ENCODE measurements around the gene GNG4.
"Not testable (repeated sequence)": the region's sequence is repeated elsewhere in the genome, so short reads cannot be mapped to it uniquely, and the experiment has no call there.

Gene GNG4

DNA sequence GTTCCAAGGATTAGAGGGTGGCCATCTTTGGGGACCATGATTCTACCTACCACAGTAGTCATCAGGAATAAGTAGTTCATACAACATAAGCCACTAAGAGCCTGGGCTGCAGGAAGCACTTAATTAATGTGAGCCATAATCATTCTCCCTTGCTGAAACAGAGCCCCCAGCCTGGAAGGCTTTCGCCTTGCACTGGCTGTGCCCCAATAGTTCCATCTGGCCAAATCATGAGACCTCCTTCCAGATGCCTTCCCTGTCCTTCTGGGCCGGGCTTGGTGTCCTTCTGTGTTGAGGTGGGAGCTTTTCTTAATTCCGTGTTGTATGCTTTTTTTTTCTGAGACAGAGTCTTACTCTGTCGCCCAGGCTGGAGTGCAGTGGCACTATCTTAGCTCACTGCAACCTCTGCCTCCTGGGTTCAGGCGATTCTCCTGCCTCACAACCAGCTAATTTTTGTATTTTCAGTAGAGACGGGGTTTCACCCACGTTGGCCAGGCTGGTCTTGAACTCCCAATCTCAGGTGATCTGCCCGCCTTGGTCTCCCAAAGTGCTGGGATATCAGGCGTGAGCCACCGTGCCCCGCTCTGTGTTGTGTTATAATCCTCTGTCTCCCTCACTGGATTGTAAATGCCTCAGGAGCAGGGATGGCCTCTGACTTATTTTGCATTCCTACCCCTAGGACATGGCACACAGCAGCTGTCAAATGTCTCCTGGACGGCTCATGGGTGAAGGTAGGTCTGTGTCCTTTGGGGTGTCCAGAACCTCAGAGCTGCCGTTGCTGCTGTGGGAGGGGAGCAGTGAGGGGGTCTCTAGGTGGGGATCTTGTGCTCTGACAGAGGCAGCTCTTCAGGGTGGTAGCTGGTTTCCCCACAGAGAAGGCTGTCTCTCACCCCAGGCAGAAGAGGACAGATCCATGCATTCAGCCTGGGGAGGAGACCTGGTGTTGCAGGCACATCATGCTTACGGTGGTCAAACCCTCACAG lies 10.1 kb downstream of the GNG4 start:
- ChIA-PET CTCF (no interaction called here), POLR2A (no interaction called here)
- DNase-seq (ENCODE audit: extremely low spot score): no peak
- no peak for TF ChIP-seq ZNF384 (IDR thresholded peaks at IDR 0.05)
- no peak for TF ChIP-seq LEF1 (IDR thresholded peaks at IDR 0.05; ENCODE audit: borderline replicate concordance)
- TF ChIP-seq L3MBTL2 (conservative IDR thresholded peaks at IDR 0.05): no peak
- TF ChIP-seq FOXK2 (IDR thresholded peaks at IDR 0.05): no peak
- no peak for TF ChIP-seq ELF4 (IDR thresholded peaks at IDR 0.05)
- no peak for TF ChIP-seq SUZ12 (IDR thresholded peaks at IDR 0.05)
- no peak for TF ChIP-seq NFRKB (IDR thresholded peaks at IDR 0.05)
- no peak for TF ChIP-seq HDGF (IDR thresholded peaks at IDR 0.05; ENCODE audit: borderline replicate concordance)
- no peak for TF ChIP-seq BHLHE40 (IDR thresholded peaks at IDR 0.05; ENCODE audit: borderline replicate concordance)
- TF ChIP-seq FOXM1 (IDR thresholded peaks at IDR 0.05; ENCODE audit: borderline replicate concordance): no peak

DNA sequence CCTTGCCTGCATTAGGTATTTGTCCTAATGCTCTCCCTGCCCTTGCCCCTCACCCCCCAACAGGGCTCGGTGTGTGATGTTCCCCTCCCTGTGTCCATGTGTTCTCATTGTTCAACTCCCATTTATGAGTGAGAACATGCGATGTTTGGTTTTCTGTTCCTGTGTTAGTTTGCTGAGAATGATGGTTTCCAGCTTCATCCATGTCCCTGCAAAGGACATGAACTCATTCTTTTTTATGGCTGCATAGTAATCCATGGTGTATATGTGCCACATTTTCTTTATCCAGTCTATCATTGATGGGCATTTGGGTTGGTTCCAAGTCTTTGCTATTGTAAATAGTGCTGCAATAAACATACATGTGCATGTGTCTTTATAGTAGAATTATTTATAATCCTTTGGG lies 11.0 kb downstream of the GNG4 start:
- CTCF ChIA-PET; POLR2A ChIA-PET; DNase-seq (ENCODE audit: extremely low spot score): not testable (repeated sequence)

DNA sequence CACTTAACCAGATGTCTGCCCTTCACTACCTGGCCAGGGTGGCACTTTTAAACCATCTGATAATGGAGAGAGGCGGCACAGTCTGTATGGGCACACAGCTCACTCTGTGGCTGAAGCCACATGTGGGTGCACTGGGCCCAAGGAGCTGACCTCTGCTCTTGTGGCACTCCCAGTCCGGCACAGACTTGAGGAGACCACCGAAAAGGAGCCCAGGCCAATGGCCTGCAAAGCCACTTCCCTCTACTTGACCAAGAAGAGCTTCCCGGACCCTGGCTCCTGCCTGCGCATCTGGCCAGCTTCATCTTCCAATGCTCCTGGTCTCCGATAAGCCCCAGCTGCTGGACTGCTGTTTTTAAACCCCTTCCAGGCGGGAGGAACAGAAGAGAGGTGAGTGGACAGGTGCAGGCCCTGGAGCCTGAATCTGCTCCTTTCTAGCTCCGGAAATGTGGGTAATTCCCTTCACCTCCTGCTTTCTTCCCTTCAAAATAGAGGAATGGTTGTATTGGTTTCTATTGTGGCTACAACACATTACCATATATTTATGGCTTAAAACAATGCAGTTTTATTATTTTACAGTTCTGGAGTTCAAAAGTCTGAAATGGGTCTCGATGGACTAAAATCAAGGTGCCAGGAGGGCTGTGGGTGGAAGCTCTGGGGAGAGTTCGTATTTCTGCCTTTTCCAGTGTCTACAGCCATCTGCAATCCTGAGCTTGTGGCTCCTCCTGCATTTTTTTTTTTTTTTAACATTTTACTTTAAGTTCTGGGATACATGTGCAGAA lies 11.6 kb downstream of the GNG4 start:
- DNase-seq (ENCODE audit: extremely low spot score): no peak
- ChIA-PET CTCF (interaction anchor here (0.7 kb wide), 1 partner anchor 37 kb away, joined by 3 read pairs; no protein-coding TSS in a partner anchor), POLR2A (no interaction called here)
- no peak for TF ChIP-seq ARNT (IDR thresholded peaks at IDR 0.05)

DNA sequence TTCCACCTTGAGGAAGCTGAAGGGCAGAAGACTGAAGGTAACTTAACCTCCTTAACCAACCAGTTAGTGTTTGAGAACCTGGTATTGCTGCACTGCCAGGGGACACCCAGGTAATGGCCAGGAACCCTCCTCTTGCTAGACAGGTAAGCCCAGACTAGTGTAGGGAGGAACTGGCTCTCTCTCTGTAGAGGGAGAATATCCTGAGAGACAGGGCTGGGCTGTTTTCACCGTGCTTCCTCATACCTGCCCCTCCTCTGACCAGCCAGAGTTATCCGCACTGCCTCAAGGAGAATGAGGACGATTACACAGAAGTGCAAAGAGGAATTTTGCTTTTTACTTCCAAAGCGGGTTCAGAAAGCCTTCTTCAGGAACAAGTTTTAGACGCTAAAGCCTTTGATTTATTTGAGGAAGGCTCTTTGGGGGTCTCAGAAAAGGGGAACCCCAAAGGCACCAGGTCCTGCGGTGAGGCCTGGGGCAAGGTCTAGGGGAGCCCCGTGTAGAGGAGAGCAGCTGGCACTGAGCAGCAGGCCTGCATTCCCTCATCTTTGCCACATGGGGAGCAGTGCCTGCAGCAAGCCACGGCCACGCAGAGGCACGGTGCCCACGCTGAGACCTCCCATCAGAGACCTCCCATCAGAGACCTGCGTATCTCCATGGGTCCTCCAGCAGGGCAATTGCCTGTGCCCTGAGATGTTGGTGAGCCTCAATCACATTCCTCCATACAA lies 13.5 kb downstream of the GNG4 start:
- no peak for DNase-seq (ENCODE audit: extremely low spot score)
- TF ChIP-seq NFRKB (IDR thresholded peaks at IDR 0.05) (no peak), ELF4 (IDR thresholded peaks at IDR 0.05) (no peak), FOXM1 (IDR thresholded peaks at IDR 0.05; ENCODE audit: borderline replicate concordance) (no peak), TARDBP (IDR thresholded peaks at IDR 0.05) (no peak), ARNT (IDR thresholded peaks at IDR 0.05) (no peak), ZNF384 (IDR thresholded peaks at IDR 0.05) (no peak), BHLHE40 (IDR thresholded peaks at IDR 0.05; ENCODE audit: borderline replicate concordance) (no peak), FOXK2 (IDR thresholded peaks at IDR 0.05) (no peak), CTBP1 (IDR thresholded peaks at IDR 0.05; ENCODE audit: borderline replicate concordance) (no peak), SUZ12 (IDR thresholded peaks at IDR 0.05) (no peak), L3MBTL2 (conservative IDR thresholded peaks at IDR 0.05) (no peak), FOXA1 (IDR thresholded peaks at IDR 0.05) (no peak), HDGF (IDR thresholded peaks at IDR 0.05; ENCODE audit: borderline replicate concordance) (no peak), SP1 (IDR thresholded peaks at IDR 0.05) (no peak), LEF1 (IDR thresholded peaks at IDR 0.05; ENCODE audit: borderline replicate concordance) (no peak)
- TF ChIP-seq, protein P1, sequence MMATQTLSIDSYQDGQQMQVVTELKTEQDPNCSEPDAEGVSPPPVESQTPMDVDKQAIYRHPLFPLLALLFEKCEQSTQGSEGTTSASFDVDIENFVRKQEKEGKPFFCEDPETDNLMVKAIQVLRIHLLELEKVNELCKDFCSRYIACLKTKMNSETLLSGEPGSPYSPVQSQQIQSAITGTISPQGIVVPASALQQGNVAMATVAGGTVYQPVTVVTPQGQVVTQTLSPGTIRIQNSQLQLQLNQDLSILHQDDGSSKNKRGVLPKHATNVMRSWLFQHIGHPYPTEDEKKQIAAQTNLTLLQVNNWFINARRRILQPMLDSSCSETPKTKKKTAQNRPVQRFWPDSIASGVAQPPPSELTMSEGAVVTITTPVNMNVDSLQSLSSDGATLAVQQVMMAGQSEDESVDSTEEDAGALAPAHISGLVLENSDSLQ (IDR thresholded peaks at IDR 0.05): no peak
- POLR2A ChIA-PET: no interaction called here
- CTCF ChIA-PET: no interaction called here

DNA sequence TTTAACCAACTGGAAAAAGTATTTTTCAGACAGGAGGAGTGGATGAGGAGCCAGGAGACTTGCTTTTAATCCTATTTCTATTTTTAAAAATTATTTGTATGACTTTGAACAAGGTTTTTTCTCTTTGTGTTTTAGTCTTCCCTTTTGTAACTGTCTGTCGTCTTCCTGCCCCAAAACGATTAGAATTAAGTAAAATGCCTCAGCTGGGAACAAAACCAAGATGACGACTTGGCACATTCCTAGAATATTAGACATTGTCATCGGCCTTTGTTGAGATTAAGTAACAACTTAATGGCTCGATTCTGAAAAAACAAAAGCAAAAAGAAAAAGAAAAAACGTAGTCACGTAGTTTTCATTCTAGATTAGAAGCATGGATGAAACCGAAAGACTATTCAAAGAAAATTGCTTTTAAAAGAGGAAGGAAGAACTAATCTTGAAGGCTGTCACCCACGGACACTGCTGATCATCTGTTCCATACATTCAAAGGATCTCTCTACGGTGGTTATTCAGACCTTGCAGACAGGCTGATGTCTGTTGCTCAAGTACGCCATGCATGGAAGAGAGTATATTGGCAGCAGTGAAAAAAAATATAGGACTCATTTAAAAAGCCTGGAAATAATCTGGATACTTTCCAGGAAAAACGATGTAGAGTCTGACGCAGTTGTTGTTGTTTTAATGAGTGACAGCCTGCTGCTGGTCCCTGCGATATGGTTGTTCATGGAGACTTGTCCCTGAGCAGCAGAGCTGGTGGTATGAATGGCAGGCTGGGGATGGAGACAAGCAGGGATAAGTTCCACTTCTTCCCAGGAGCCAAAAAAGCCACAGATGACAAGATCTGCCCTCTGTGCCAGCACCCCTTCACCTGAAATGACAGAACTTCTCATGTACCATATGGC lies 16.8 kb downstream of the GNG4 start:
- TF ChIP-seq BHLHE40 (IDR thresholded peaks at IDR 0.05; ENCODE audit: borderline replicate concordance): no peak
- TF ChIP-seq, protein P1 (IDR thresholded peaks at IDR 0.05): peak; percentile 87
- POLR2A ChIA-PET: interaction anchor here (0.5 kb wide), 1 partner anchor 339 kb away, joined by 3 read pairs; no protein-coding TSS in a partner anchor
- DNase-seq (ENCODE audit: extremely low spot score): no peak
- CTCF ChIA-PET: interaction anchor here (0.6 to 1.0 kb wide), 3 partner anchors 33 to 128 kb away, joined by 3 to 4 read pairs (median 3); partner anchors contain the start of gene B3GALNT2

DNA sequence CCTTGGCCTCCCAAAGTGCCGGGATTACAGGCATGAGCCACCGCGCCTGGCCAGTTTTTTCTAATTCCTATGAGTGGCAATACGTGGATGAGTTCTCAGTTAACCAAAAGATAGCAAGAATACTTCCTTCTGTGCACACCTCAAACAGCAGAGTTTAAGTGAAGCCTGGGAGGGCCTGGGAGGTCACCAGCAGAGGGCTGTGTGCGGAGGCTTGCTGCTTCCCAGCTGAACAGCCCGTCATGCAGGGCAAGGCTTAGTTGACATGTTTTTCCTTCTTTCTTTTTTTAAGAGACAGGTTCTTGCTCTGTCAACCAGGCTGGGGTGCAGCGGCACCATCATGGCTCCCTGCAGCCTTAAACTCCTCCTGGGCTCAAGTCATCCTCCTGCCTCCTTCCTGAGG lies 17.8 kb downstream of the GNG4 start:
- ChIA-PET POLR2A (interaction anchor here (0.6 kb wide), 1 partner anchor 50 kb away, joined by 3 read pairs; no protein-coding TSS in a partner anchor), CTCF (interaction anchor here (0.6 to 1.0 kb wide), 3 partner anchors 32 to 127 kb away, joined by 3 to 4 read pairs (median 3); partner anchors contain the start of gene B3GALNT2)
- DNase-seq (ENCODE audit: extremely low spot score): no peak
- TF ChIP-seq TARDBP (IDR thresholded peaks at IDR 0.05) (no peak), LEF1 (IDR thresholded peaks at IDR 0.05; ENCODE audit: borderline replicate concordance) (no peak), SUZ12 (IDR thresholded peaks at IDR 0.05) (no peak), L3MBTL2 (conservative IDR thresholded peaks at IDR 0.05) (no peak), ELF4 (IDR thresholded peaks at IDR 0.05) (no peak), CTBP1 (IDR thresholded peaks at IDR 0.05; ENCODE audit: borderline replicate concordance) (no peak), SP1 (IDR thresholded peaks at IDR 0.05) (no peak), FOXA1 (IDR thresholded peaks at IDR 0.05) (no peak), FOXM1 (IDR thresholded peaks at IDR 0.05; ENCODE audit: borderline replicate concordance) (no peak), BHLHE40 (IDR thresholded peaks at IDR 0.05; ENCODE audit: borderline replicate concordance) (no peak), HDGF (IDR thresholded peaks at IDR 0.05; ENCODE audit: borderline replicate concordance) (no peak), ARNT (IDR thresholded peaks at IDR 0.05) (no peak), NFRKB (IDR thresholded peaks at IDR 0.05) (no peak), ZNF384 (IDR thresholded peaks at IDR 0.05) (no peak), FOXK2 (IDR thresholded peaks at IDR 0.05) (no peak)
- TF ChIP-seq, protein P1 (IDR thresholded peaks at IDR 0.05): no peak
